Thoracic aorta (tissue), 2 donors: ENCODE data around the gene LUC7L3. TPM values are rescaled to one million over a fixed set of nuclear protein-coding genes. Genes with fewer than 3 reads are reported as not detected.

Experiments used
- ATAC-seq: fragments of 150-250 bp; one replicate; pipeline ENCODE4 v1.8.0; 2017; ENCODE audit warnings: low read depth; ENCODE audit not compliant: insufficient number of reproducible peaks, low FRiP score
- DNase-seq: peaks from one replicate; pipeline ENCODE4 v3.0.0-alpha.2; 2020; ENCODE audit warnings: low spot score
- H3K27ac ChIP-seq, 2 donors: fragments of 200-600 bp; sonication (generic); 1 replicate in 1 of 2; 2 replicates in 1 of 2; pipeline ENCODE4 v1.5.1; 2016; ENCODE audit warnings: mild to moderate bottlenecking in 2 of 2, moderate library complexity in 2 of 2
- H3K27me3 ChIP-seq: fragments of 200-600 bp; sonication (generic); replicated peaks from 2 replicates; pipeline ENCODE4 v1.6.0; 2016; ENCODE audit warnings: mild to moderate bottlenecking; ENCODE audit not compliant: insufficient read depth
- H3K36me3 ChIP-seq: fragments of 200-600 bp; sonication (generic); one replicate; pipeline ENCODE4 v1.5.1; 2016
- H3K4me1 ChIP-seq, 2 donors: fragments of 200-600 bp; sonication (generic); 1 replicate in 1 of 2; 2 replicates in 1 of 2; pipeline versions ENCODE4 v1.5.1 to v1.6.0; 2016; ENCODE audit warnings: low read depth in 2 of 2, mild to moderate bottlenecking in 1 of 2; ENCODE audit not compliant: control insufficient read depth in 1 of 2
- H3K4me3 ChIP-seq: fragments of 200-600 bp; sonication (generic); 2 replicates; pipeline ENCODE4 v1.5.1; 2016; ENCODE audit warnings: mild to moderate bottlenecking
- H3K9me3 ChIP-seq: fragments of 200-600 bp; sonication (generic); 2 replicates; pipeline ENCODE4 v1.5.1; 2016
- total RNA-seq, 2 donors: library from RNA; depleted of rRNA; stranded (reverse); fragments of >200 nt; gene quantifications; one replicate each; pipeline versions ENCODE4 v1.1.0 to v1.2.3, GENCODE V29; 2016
- TF ChIP-seq, protein P1 (sequence below): fragments of 200-600 bp; sonication (generic); IDR thresholded peaks from one replicate; pipeline ENCODE4 v1.5.1; 2019; ENCODE audit warnings: antibody characterized with exemption

LUC7L3 gene, protein sequence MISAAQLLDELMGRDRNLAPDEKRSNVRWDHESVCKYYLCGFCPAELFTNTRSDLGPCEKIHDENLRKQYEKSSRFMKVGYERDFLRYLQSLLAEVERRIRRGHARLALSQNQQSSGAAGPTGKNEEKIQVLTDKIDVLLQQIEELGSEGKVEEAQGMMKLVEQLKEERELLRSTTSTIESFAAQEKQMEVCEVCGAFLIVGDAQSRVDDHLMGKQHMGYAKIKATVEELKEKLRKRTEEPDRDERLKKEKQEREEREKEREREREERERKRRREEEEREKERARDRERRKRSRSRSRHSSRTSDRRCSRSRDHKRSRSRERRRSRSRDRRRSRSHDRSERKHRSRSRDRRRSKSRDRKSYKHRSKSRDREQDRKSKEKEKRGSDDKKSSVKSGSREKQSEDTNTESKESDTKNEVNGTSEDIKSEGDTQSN
- 100 to 1,000 TPM in 1 of 2 donors, 10 to 100 TPM in 1; 60.8 to 136 TPM for total RNA-seq

DNA sequence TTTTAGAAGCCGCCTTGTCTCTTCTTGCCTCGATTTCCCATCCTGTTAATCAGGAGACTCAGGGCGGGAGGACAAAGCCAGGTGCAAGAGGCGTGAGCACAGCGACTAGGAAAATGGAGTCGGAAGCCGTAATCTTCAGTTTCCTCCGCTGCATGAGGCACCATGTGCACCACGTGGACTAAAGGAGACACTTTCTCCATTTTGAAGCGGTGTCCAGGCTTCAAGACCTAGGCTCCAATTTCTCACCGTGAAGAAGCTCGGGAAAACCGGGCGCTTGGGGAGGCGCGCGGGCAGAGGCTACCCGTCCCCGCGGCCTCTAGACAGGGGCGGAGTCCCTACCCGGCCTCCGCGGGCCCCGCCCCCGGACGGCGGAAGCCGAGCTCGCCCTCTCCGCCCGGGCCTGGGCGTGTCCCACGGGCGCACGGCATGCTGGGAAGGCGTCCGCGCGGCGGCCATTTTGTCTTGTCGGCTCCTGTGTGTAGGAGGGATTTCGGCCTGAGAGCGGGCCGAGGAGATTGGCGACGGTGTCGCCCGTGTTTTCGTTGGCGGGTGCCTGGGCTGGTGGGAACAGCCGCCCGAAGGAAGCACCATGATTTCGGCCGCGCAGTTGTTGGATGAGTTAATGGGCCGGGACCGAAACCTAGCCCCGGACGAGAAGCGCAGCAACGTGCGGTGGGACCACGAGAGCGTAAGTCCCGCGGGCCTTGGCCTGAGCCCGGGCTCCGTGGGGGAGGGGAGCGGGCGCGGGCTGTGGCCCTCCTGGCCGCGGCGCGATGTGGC lies at the start of gene LUC7L3:
LUC7L3 (plus strand) TSS at position 460 of the 780 bp plus-strand sequence; CDS start at position 590, 130 bp downstream.
- TF ChIP-seq, protein P1, sequence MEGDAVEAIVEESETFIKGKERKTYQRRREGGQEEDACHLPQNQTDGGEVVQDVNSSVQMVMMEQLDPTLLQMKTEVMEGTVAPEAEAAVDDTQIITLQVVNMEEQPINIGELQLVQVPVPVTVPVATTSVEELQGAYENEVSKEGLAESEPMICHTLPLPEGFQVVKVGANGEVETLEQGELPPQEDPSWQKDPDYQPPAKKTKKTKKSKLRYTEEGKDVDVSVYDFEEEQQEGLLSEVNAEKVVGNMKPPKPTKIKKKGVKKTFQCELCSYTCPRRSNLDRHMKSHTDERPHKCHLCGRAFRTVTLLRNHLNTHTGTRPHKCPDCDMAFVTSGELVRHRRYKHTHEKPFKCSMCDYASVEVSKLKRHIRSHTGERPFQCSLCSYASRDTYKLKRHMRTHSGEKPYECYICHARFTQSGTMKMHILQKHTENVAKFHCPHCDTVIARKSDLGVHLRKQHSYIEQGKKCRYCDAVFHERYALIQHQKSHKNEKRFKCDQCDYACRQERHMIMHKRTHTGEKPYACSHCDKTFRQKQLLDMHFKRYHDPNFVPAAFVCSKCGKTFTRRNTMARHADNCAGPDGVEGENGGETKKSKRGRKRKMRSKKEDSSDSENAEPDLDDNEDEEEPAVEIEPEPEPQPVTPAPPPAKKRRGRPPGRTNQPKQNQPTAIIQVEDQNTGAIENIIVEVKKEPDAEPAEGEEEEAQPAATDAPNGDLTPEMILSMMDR = no peak
- DNase-seq = peak; percentile 76
- Histone ChIP-seq H3K9me3 (no peaks in the 10 kb centered on the region), H3K27ac (peak within 1 kb of the TSS; percentile 87 to 94), H3K4me3 (peak within 1 kb of the TSS; percentile 81), H3K27me3 (no peaks in the 10 kb centered on the region), H3K36me3 (no peaks in the 10 kb centered on the region), H3K4me1 (peaks cover 25 to 38% of the 10 kb centered on the region in 2 donors)
- ATAC-seq = peak; percentile 95

DNA sequence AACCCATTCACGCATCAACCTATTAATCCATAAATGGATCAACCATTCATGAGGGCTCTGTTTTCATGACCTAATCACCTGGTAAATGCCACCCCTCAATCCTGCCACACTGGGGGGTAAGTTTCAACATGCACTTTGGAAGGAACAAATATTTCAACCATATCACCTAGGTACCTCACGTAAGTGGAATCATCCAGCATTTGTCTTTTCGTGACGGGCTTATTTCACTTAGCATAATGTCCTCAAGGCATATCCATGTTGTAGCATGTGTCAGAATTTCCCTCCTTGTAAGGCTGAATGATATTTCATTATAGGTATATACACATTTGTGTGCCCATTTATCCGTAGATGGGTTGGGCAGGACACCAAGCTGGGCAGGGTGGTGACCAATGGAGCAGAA lies 47.3 kb upstream of the LUC7L3 start:
- no peaks in the 10 kb centered on the region for H3K27me3 ChIP-seq
- no peaks in the 10 kb centered on the region for H3K9me3 ChIP-seq
- peaks cover 12% of the 10 kb centered on the region for H3K36me3 ChIP-seq
- H3K4me1 ChIP-seq = peaks cover 4 to 10% of the 10 kb centered on the region in 2 donors
- TF ChIP-seq, protein P1 = no peak
- H3K4me3 ChIP-seq = no peak overlapping the region
- DNase-seq (no peak), ATAC-seq (no peak)
- H3K27ac ChIP-seq = no peak overlapping the region

DNA sequence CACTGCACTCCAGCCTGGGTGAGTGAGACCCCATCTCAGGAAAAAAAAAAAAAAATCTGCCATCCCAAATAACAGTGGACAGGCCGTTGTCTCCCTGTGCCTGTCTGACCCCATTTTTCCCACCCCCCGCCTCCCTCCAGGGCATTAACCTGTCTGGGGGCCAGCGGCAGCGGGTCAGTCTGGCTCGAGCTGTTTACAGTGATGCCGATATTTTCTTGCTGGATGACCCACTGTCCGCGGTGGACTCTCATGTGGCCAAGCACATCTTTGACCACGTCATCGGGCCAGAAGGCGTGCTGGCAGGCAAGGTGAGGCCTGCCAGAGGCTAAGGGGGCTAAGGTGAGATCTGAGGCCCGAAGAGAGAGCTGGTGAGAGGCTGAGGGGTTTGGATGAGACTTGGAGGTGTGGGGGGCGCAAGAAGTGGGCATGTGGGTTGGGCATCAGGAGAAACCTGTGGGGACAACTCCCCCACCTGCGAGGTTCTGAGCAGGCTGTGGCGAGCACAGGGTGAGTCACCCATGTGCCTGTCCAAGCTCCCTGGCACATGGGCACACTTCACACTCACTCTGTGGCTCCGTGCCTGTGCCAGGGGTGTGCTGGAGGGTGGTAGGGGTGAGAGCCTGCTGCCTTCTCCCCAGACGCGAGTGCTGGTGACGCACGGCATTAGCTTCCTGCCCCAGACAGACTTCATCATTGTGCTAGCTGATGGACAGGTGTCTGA lies 46.4 kb upstream of the LUC7L3 start:
- TF ChIP-seq, protein P1 = no peak
- no peaks in the 10 kb centered on the region for H3K9me3 ChIP-seq
- peak; percentile 66 for ATAC-seq
- H3K4me3 ChIP-seq = peak overlapping the region; percentile 9
- H3K36me3 ChIP-seq = peaks cover 15% of the 10 kb centered on the region
- peak; percentile 56 for DNase-seq
- peaks cover 4 to 10% of the 10 kb centered on the region in 2 donors for H3K4me1 ChIP-seq
- H3K27me3 ChIP-seq = no peaks in the 10 kb centered on the region
- peak overlapping the region; percentile 43 to 55 for H3K27ac ChIP-seq

DNA sequence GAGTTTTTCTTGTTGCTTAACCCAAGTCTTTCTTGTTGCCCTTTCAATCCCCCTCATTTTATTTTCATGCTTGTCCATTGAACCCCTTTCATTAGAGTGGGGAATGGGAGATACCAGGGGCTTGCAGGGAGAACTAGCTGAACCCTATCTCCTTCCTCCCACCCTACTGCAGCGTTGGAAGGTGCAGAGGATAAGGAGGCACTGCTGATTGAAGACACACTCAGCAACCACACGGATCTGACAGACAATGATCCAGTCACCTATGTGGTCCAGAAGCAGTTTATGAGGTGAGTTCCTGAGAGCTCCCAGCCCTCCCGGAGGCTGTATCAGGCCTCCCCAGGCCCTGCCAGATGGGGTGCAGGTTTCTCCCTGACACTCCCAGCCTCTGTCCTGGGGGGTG lies 44.2 kb upstream of the LUC7L3 start:
- Histone ChIP-seq H3K4me3 (no peak overlapping the region), H3K36me3 (peaks cover 19% of the 10 kb centered on the region), H3K4me1 (peaks cover 4 to 10% of the 10 kb centered on the region in 2 donors), H3K27me3 (no peaks in the 10 kb centered on the region), H3K9me3 (no peaks in the 10 kb centered on the region), H3K27ac (no peak overlapping the region)
- ATAC-seq (no peak), DNase-seq (no peak)
- TF ChIP-seq, protein P1 = no peak
